Sigmoid colon (tissue), 7 donors: Measurements from ENCODE around the gene GNMT. TPM values are rescaled to one million over a fixed set of nuclear protein-coding genes. Genes with fewer than 3 reads are reported as not detected.

Experiments
- DNase-seq: peaks from one replicate; pipeline ENCODE4 v3.0.0-alpha.2; 2019
- H3K27ac ChIP-seq, 4 donors: fragments of 200-600 bp; sonication (generic); one replicate each; pipeline ENCODE4 v1.5.1; 2016 to 2019; ENCODE audit warnings: mild to moderate bottlenecking in 1 of 4
- H3K27me3 ChIP-seq, 3 donors: fragments of 200-600 bp; sonication (generic); one replicate each; pipeline ENCODE4 v1.5.1; 2019; ENCODE audit warnings: mild to moderate bottlenecking in 1 of 3
- H3K36me3 ChIP-seq, 4 donors: fragments of 200-600 bp; sonication (generic); one replicate each; pipeline ENCODE4 v1.5.1; 2016 to 2019
- H3K4me1 ChIP-seq, 4 donors: fragments of 200-600 bp; sonication (generic); one replicate each; pipeline ENCODE4 v1.5.1; 2017 to 2019
- H3K4me3 ChIP-seq, 4 donors: fragments of 200-600 bp; sonication (generic); one replicate each; pipeline ENCODE4 v1.5.1; 2017 to 2019; ENCODE audit warnings: mild to moderate bottlenecking in 2 of 4, moderate library complexity in 1 of 4
- H3K9me3 ChIP-seq, 4 donors: fragments of 200-600 bp in 3 of 4; sonication (generic) in 3 of 4; one replicate each; pipeline versions ENCODE4 v1.5.1 to v1.6.1; 2013 to 2019
- CTCF ChIP-seq, 4 experiments: fragments of 450-650 bp in 3 of 4; fragments of 200-600 bp in 1 of 4; IDR thresholded peaks; one replicate each; pipeline ENCODE4 v1.5.1; 2016 to 2019; ENCODE audit warnings: antibody characterized with exemption in 4 of 4, mild to moderate bottlenecking in 3 of 4, moderate library complexity in 2 of 4
- EP300 ChIP-seq, 4 donors: sonication (generic); formaldehyde crosslinking; IDR thresholded peaks; one replicate each; pipeline ENCODE4 v1.6.1; 2017; ENCODE audit warnings: antibody characterized with exemption in 4 of 4
- POLR2A ChIP-seq, 2 donors: fragments of 450-650 bp; IDR thresholded peaks; one replicate each; pipeline ENCODE4 v1.6.1; 2016; ENCODE audit warnings: antibody characterized with exemption in 2 of 2, mild to moderate bottlenecking in 2 of 2, moderate library complexity in 2 of 2
- POLR2AphosphoS5 ChIP-seq, 4 donors: sonication (generic); formaldehyde crosslinking; IDR thresholded peaks; one replicate each; pipeline ENCODE4 v1.6.1; 2017; ENCODE audit warnings: antibody characterized with exemption in 4 of 4
- WGBS, 2 donors: extraction: QIAGEN DNeasy Blood & Tissue Kit; methylation state at CpG; one replicate each; pipeline ENCODE4 v1.1.7; 2013; 5-methylcytosine and 5-hydroxymethylcytosine counted together
- intact Hi-C: fragments of 100-400 bp; cut with DNase I; formaldehyde crosslinking; loops from one replicate; pipeline ENCODE4 v1.15.1; 2023
- polyA plus RNA-seq, 3 donors: library from polyadenylated mRNA; stranded (reverse); fragments of 200-250 nt; gene quantifications; one replicate each; pipeline ENCODE4 v1.2.3, GENCODE V29; 2013
- total RNA-seq, 4 donors: library from RNA; depleted of rRNA; stranded (reverse); fragments of >200 nt; gene quantifications; one replicate each; pipeline ENCODE4 v1.1.0, GENCODE V29; 2016
- donor health status: healthy with polysubstance abuse.
- donor health status: Bipolar disorder and iron deficiency.
- donor health status: healthy.

GNMT gene
- total and polyA plus RNA-seq, 7 donors = 0.45 to 0.54 TPM; not detected in 5

GRCh38 chr6:42958125-42958524 lies 2.4 kb upstream of the GNMT start:
- Histone ChIP-seq H3K9me3 (no peaks in the 10 kb centered on the region), H3K4me3 (no peak overlapping the region), H3K4me1 (peaks cover 0 to 16% (median 14%) of the 10 kb centered on the region in 4 donors), H3K27me3 (no peaks in the 10 kb centered on the region), H3K27ac (no peak overlapping the region), H3K36me3 (peaks cover 0 to 4% (median 0%) of the 10 kb centered on the region in 4 donors)
- intact Hi-C loops = no loop called here
- no peak for DNase-seq
- WGBS, 2 donors = 80 to 89% methylated on average over 8 of the region's 8 CpGs
- no peak for TF ChIP-seq POLR2AphosphoS5 (IDR thresholded peaks at IDR 0.05)
- no peak for TF ChIP-seq CTCF (IDR thresholded peaks at IDR 0.05)
- no peak for TF ChIP-seq EP300 (IDR thresholded peaks at IDR 0.05)
- no peak for TF ChIP-seq POLR2A (IDR thresholded peaks at IDR 0.05)

GRCh38 chr6:42959917-42960242 lies 674 bp upstream of the GNMT start:
- intact Hi-C loops = no loop called here
- H3K27ac ChIP-seq = no peak overlapping the region
- peaks cover 0 to 22% (median 7%) of the 10 kb centered on the region in 4 donors for H3K36me3 ChIP-seq
- no peaks in the 10 kb centered on the region for H3K9me3 ChIP-seq
- H3K4me3 ChIP-seq = peak overlapping the region in 3 of 4 donors; percentile 50 to 52 (median 50)
- 7 to 43% methylated on average over 13 of the region's 13 CpGs for WGBS, 2 donors
- no peaks in the 10 kb centered on the region for H3K27me3 ChIP-seq
- TF ChIP-seq CTCF (IDR thresholded peaks at IDR 0.05) (no peak), POLR2AphosphoS5 (IDR thresholded peaks at IDR 0.05) (no peak), EP300 (IDR thresholded peaks at IDR 0.05) (no peak), POLR2A (IDR thresholded peaks at IDR 0.05) (no peak)
- DNase-seq = no peak
- H3K4me1 ChIP-seq = peaks cover 0 to 16% (median 14%) of the 10 kb centered on the region in 4 donors

GRCh38 chr6:42961020-42961470 lies 491 bp downstream of the GNMT start:
- H3K9me3 ChIP-seq = no peaks in the 10 kb centered on the region
- H3K27me3 ChIP-seq = no peaks in the 10 kb centered on the region
- peaks cover 7 to 34% (median 15%) of the 10 kb centered on the region in 4 donors for H3K36me3 ChIP-seq
- TF ChIP-seq POLR2AphosphoS5 (IDR thresholded peaks at IDR 0.05) = no peak
- TF ChIP-seq CTCF (IDR thresholded peaks at IDR 0.05) = no peak
- intact Hi-C loops = no loop called here
- no peak for DNase-seq
- WGBS, 2 donors = 11 to 33% methylated on average over 15 of the region's 15 CpGs
- peaks cover 0 to 16% (median 14%) of the 10 kb centered on the region in 4 donors for H3K4me1 ChIP-seq
- H3K27ac ChIP-seq = no peak overlapping the region
- peak overlapping the region; percentile 27 to 52 (median 50) for H3K4me3 ChIP-seq

- 95 to 96% methylated on average over 12 of the region's 12 CpGs for WGBS, 2 donors
- intact Hi-C loops = no loop called here
- no peaks in the 10 kb centered on the region for H3K9me3 ChIP-seq
- no peak overlapping the region for H3K27ac ChIP-seq
- H3K4me3 ChIP-seq = no peak overlapping the region
- no peaks in the 10 kb centered on the region for H3K27me3 ChIP-seq
- TF ChIP-seq CTCF (IDR thresholded peaks at IDR 0.05) = no peak
- TF ChIP-seq POLR2AphosphoS5 (IDR thresholded peaks at IDR 0.05) = no peak
- TF ChIP-seq EP300 (IDR thresholded peaks at IDR 0.05) = no peak
- TF ChIP-seq POLR2A (IDR thresholded peaks at IDR 0.05) = no peak
- DNase-seq = no peak
- H3K4me1 ChIP-seq = peaks cover 0 to 16% (median 14%) of the 10 kb centered on the region in 4 donors
- H3K36me3 ChIP-seq = peaks cover 13 to 42% (median 16%) of the 10 kb centered on the region in 4 donors
Measured at GRCh38 chr6:42962096-42962495, 1.5 kb downstream of the GNMT start.
